M059J (cell line): Measurements from ENCODE around the gene SHC3. TPM values are rescaled to one million over a fixed set of nuclear protein-coding genes. Genes with fewer than 3 reads are reported as not detected.

Experiments used
- DNase-seq: peaks from one replicate; pipeline ENCODE4 v3.0.0-alpha.2; 2012; ENCODE audit warnings: low read depth
- total RNA-seq: library from RNA; depleted of rRNA; stranded (reverse); fragments of >200 nt; shearing (Covaris generic); gene quantifications from 2 replicates; pipeline ENCODE4 v1.2.3, GENCODE V29; 2014; rRNA removed

The SHC3 gene
- total RNA-seq, 1 experiment from 2014 or later: 3.2 TPM

- DNase-seq: no peak
Observed at GRCh38 chr9:88959727-88960469, 218.7 kb downstream of the SHC3 start.

GRCh38 chr9:88957526-88957925, 221.1 kb downstream of the SHC3 start:
- DNase-seq: no peak

Other genes starting within 250 kb of the SHC3 start
- 10.1 and 20.5 TPM in 2 replicates for gene S1PR3, start 187.3 kb downstream of the SHC3 start, total RNA-seq
- 574 and 946 TPM in 2 replicates for gene CKS2, start 132.4 kb upstream of the SHC3 start, total RNA-seq
- gene SECISBP2, start 139.7 kb upstream of the SHC3 start, total RNA-seq: 21.5 and 22.1 TPM in 2 replicates